ENCODE results near the gene NCOA1.

The NCOA1 gene

DNA sequence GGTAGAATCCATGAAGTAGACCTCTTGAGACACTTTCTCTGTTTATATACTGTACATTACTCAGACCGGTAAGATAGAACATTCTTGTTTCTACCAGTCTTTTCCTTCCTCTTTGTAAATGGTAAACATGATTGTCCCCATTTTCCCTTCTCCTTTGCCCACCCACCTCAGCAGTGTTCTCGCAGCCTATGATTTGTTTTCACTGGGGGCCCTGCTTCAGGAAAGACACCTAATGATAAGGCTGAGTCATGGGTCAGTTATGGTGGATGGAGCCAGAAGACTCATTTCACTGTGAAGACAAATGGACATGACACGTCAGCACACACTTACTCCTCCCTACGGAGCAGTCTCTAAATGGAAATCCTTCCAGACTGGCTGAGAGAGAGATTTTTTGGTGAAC, 325.8 kb downstream of the NCOA1 start (continued):
- TF ChIP-seq, protein P1, sequence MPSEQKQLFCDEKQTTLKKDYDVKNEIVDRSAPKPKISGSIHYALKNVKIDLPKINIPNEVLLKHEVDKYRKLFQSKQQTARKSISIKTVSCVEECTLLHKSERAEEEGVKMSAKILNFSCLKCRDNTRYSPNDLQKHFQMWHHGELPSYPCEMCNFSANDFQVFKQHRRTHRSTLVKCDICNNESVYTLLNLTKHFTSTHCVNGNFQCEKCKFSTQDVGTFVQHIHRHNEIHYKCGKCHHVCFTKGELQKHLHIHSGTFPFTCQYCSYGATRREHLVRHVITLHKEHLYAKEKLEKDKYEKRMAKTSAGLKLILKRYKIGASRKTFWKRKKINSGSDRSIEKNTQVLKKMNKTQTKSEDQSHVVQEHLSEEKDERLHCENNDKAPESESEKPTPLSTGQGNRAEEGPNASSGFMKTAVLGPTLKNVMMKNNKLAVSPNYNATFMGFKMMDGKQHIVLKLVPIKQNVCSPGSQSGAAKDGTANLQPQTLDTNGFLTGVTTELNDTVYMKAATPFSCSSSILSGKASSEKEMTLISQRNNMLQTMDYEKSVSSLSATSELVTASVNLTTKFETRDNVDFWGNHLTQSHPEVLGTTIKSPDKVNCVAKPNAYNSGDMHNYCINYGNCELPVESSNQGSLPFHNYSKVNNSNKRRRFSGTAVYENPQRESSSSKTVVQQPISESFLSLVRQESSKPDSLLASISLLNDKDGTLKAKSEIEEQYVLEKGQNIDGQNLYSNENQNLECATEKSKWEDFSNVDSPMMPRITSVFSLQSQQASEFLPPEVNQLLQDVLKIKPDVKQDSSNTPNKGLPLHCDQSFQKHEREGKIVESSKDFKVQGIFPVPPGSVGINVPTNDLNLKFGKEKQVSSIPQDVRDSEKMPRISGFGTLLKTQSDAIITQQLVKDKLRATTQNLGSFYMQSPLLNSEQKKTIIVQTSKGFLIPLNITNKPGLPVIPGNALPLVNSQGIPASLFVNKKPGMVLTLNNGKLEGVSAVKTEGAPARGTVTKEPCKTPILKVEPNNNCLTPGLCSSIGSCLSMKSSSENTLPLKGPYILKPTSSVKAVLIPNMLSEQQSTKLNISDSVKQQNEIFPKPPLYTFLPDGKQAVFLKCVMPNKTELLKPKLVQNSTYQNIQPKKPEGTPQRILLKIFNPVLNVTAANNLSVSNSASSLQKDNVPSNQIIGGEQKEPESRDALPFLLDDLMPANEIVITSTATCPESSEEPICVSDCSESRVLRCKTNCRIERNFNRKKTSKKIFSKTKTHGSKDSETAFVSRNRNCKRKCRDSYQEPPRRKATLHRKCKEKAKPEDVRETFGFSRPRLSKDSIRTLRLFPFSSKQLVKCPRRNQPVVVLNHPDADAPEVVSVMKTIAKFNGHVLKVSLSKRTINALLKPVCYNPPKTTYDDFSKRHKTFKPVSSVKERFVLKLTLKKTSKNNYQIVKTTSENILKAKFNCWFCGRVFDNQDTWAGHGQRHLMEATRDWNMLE (tag by site-specific recombination; conservative IDR thresholded peaks at IDR 0.05; ENCODE audit: low read depth): no peak
- no peak for TF ChIP-seq ZNF354C (tag by site-specific recombination; IDR thresholded peaks at IDR 0.05; ENCODE audit: borderline replicate concordance, low read depth)
- TF ChIP-seq ZNF175 (tag by site-specific recombination; IDR thresholded peaks at IDR 0.05): no peak
- no peak for TF ChIP-seq ZBTB1 (tag by site-specific recombination; IDR thresholded peaks at IDR 0.05)
- TF ChIP-seq REPIN1 (tag by site-specific recombination; IDR thresholded peaks at IDR 0.05; ENCODE audit: low read depth): no peak
- no peak for TF ChIP-seq ZNF48 (tag by site-specific recombination; IDR thresholded peaks at IDR 0.05)
- TF ChIP-seq SP7 (tag by site-specific recombination; IDR thresholded peaks at IDR 0.05): no peak
- TF ChIP-seq SCRT1 (tag by site-specific recombination; IDR thresholded peaks at IDR 0.05; ENCODE audit: borderline replicate concordance): no peak
- TF ChIP-seq ATF2 (tag by site-specific recombination; IDR thresholded peaks at IDR 0.05; ENCODE audit: low read depth): no peak
- no peak for TF ChIP-seq ZSCAN30 (tag by site-specific recombination; IDR thresholded peaks at IDR 0.05)
- TF ChIP-seq ZBTB21 (tag by site-specific recombination; IDR thresholded peaks at IDR 0.05): no peak

GRCh38 chr2:24818721-24819167, 327.7 kb downstream of the NCOA1 start:
- CTCF ChIA-PET: interaction anchor here (0.8 to 2.3 kb wide), 3 partner anchors 9 to 413 kb away, joined by 3 to 9 read pairs (median 4); no protein-coding TSS in a partner anchor
- Histone ChIP-seq H3K36me3 (ENCODE audit: control insufficient read depth in 2 of 2, insufficient read depth in 1 of 2, low read length in 2 of 2) (peaks cover 35 to 98% of the 10 kb centered on the region in 2 experiments), H3K9me3 (ENCODE audit: control insufficient read depth, insufficient read depth, low read depth, low read length) (no peaks in the 10 kb centered on the region), H3K4me3 (ENCODE audit: low read depth, low read length) (no peak overlapping the region), H3K27ac (ENCODE audit: extremely low read depth, low read depth, low read length) (no peak overlapping the region), H3K4me1 (ENCODE audit: control insufficient read depth, insufficient read depth, low read length) (no peaks in the 10 kb centered on the region)
- POLR2A ChIA-PET: no interaction called here
- TF ChIP-seq ZFP41 (tag by site-specific recombination; IDR thresholded peaks at IDR 0.05; ENCODE audit: borderline replicate concordance) (no peak), WT1 (tag by site-specific recombination; IDR thresholded peaks at IDR 0.05) (no peak), FEZF1 (tag by site-specific recombination; IDR thresholded peaks at IDR 0.05) (no peak), ZNF274 (IDR thresholded peaks at IDR 0.05; ENCODE audit: low read length) (no peak), ZNF274 (tag by site-specific recombination; IDR thresholded peaks at IDR 0.05; ENCODE audit: borderline replicate concordance) (no peak), MEIS1 (CRISPR knock-in tag; IDR thresholded peaks at IDR 0.05; ENCODE audit: borderline replicate concordance) (no peak), GLI4 (tag by site-specific recombination; IDR thresholded peaks at IDR 0.05) (no peak), ZNF610 (tag by site-specific recombination; IDR thresholded peaks at IDR 0.05; ENCODE audit: borderline replicate concordance) (no peak), ZSCAN5A (tag by site-specific recombination; IDR thresholded peaks at IDR 0.05) (no peak), ZNF426 (tag by site-specific recombination; IDR thresholded peaks at IDR 0.05) (no peak), ZNF501 (tag by site-specific recombination; IDR thresholded peaks at IDR 0.05) (no peak), ZNF202 (tag by site-specific recombination; IDR thresholded peaks at IDR 0.05; ENCODE audit: borderline replicate concordance) (no peak), ZNF280C (tag by site-specific recombination; IDR thresholded peaks at IDR 0.05) (no peak), ZBTB10 (tag by site-specific recombination; IDR thresholded peaks at IDR 0.05) (no peak)
